GM19193 (cell line): Measurements from ENCODE around the gene SCGB1D4.

Source experiments
- POLR2A ChIP-seq: IDR thresholded peaks from 4 replicates; pipeline ENCODE4 v1.6.1; 2011; ENCODE audit not compliant: insufficient read depth, insufficient read length; ENCODE audit errors: extremely low read depth

The SCGB1D4 gene

DNA sequence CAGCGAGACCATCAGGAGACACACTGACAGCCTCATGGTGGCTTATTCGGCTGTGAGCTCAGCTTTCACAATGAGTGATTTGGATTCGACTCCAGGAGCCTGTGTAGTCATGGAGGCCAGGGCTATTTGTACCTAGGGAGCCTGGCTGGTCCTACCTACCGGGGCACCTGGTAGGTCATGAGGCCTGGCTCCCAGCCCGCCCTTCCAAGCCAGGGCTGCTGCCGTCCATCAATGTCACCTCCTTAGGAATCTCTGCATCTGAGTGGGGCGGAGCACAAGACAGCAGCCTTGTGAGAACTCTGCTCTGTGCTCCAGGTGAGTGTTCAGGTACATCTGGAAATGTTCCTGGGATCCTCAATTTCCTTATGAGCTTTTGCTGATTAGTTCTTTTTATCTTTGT is at the start of gene SCGB1D4:
Gene SCGB1D4 (minus strand): TSS at position 101 of the 400 bp plus-strand sequence. CDS start 65 bp downstream, at position 36.
- TF ChIP-seq POLR2A: no peak

DNA sequence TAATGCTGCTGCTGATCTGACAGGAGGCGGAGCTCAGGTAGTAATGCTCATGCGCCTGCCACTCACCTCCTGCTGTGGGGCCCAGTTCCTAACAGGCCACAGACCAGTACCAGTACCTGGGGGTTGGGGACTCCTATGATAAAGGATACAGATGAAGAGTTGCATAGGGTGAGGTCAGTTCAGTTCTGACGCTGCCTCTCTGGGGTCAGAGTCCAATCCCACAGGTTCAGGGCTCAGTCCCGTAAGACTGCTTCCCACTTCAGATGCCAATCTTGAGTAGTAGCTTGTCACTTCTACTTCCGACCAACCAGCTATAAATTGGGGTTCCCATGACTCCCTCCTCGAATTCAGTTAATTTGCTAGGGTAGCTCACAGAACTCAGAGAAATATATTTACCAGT is 47.0 kb upstream of the SCGB1D4 start:
- TF ChIP-seq POLR2A: no peak

DNA sequence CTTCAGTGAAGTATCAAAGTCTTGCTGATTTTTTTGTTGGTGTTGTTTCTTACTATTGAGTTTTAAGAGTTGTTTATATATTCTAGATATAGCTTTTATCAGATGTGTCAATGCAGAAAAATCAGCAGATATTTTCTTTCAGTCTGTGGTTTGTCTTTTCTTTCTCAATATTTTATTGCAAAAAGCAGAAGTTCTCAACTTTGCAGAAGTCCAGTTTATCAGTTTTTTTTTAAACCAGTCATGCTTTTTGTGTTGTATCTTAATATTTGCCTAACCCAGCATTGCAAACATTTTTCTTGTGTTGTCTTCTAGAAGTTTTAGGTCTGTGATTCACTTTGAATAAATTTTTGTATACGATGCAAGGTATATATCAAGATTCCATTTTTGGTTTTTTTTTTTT is 45.3 kb upstream of the SCGB1D4 start:
- no peak for TF ChIP-seq POLR2A

- TF ChIP-seq POLR2A: no peak
These were observed 42.7 kb upstream of the SCGB1D4 start for GRCh38 chr11:62341588-62341987.

DNA sequence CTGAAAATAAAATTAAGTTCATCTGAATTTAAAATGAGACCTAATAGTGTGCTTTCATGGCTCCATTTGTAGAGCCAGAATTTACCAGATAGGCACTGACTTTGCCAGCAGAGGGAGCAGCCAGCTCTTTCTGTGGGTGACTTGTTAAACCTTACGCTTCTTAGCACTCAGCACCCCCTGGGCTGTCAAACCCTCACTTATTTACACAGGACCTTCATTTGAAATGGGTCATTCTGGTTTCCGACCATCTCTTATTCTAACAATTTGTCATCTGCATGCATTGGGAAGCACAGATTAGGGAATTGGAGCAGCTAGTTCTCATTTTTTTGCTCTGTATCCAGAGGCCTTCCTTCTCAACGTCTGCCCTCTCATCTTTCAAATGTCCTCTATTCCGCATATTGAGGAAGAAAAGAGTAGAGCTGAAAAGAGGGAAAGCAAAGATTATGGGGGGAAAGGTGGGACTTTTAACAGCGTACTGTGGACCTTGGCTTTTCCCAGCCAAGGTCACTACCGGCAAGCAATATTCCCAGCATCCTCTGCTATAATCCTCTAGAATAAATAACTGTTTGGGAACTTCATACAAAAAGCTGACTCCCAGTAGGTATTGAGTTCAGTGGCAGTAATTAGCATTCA is 41.5 kb upstream of the SCGB1D4 start:
- no peak for TF ChIP-seq POLR2A

DNA sequence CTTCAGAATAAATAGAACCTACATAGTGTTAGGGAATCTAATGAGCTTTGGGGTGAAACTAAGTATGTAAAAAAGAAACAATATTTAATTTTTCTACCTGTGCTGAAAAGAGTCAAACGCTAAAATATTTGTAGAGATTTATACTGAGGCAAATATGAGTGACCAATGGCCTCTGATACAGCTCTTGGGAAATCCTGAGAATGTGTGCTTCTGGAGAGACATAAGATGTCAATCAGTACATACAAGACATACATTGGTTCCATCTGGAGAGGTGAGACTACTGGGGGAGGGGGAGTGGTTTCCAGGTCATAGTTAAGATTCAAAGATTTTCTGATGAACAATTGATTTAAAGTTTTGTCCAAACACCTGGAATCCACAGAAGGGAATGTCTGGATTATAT is 39.3 kb upstream of the SCGB1D4 start:
- no peak for TF ChIP-seq POLR2A

DNA sequence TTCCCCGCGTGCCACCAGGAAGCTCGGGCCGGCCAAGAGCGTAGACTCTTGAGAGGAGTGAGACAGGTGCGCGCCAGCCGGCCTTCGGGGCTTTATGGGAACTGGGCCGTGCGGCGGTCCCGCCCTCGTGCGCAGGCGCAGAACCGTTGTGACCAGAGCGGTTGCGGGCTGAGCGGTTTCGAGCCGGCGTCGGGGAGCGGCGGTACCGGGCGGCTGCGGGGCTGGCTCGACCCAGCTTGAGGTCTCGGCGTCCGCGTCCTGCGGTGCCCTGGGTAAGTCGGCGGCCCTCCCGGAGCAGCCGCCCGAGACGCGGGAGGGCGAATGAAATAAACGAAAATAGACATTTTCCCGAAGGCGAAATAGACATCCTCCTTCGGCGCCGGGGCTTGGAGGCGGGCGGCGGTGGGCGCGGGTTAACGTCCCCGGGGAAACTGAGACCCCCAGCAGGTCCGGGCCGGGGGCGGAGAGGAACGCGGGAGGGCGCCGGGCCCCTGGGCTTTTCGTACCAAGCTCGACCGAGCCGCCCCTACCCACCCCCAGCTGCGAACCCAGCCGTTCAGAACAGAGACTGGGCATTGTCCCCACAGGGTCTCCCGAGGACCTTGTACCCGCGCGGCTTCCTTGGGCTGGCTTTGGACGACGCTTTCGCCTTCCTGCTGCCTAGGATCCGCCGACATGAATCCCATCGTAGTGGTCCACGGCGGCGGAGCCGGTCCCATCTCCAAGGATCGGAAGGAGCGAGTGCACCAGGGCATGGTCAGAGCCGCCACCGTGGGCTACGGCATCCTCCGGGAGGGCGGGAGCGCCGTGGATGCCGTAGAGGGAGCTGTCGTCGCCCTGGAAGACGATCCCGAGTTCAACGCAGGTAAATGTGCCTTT is 38.7 kb upstream of the SCGB1D4 start, which contains the start of gene ASRGL1:
Gene ASRGL1 (plus strand): TSS at position 146 of the 879 bp plus-strand sequence. CDS start 530 bp downstream, at position 676.
- TF ChIP-seq POLR2A: peak; percentile 52

DNA sequence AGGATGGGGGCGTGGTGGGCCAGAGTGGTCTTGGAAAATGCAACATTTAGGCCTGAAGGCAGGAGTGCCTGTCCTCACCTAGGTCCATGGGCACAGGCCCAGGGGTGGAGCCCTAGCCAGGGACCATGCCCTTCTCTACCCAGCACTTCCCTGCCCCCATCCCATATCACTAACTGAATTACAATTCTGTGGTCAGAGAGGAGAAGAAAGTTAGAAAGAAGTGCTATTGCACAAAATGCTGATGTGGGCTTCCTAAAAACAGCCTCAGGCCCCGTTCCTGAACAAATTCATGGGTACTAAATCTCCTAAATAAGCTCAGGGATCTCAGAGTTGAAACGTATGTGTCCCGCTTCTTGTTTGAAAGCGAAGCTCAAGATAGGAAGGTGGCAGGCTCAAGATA is 34.9 kb upstream of the SCGB1D4 start:
- TF ChIP-seq POLR2A: no peak

DNA sequence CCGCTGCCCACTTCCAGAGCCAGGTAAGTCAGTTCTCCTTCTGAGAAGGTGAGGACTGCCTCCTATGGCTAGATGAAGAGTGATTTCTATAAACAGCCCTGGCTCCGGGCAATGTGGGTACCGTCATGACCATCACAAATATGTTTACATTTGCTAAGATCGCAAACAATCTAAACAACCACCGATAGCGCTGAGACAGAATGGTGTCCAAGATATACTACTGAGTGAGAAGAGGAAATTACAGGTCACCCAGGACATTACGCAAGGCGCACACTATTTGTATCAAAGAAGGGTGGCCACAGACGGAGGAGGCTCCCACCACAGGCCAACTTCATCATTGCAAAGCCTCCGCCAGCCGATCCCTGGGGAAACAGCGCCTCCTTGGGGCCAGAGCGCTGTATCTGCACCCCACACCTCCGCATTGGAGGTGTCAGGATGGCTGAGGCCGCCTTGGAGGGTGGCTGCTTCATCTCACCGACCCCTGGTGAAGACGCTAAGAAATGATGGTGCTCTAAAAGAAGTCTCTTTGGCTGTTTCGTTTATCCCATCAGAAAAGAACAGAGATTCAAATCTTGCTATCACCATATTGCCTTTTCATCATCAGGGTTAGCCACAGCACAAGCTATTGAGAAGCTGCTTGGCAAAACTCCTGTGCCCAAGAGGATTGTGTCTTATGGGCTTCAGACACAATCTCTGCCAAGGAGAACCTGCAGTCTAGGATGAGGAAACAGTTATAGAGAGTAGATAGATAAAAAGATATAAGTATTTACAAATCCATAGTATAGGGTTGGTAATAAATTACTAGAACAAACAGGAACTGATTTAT is 26.1 kb upstream of the SCGB1D4 start:
- no peak for TF ChIP-seq POLR2A

- TF ChIP-seq POLR2A: no peak
These were observed 23.6 kb upstream of the SCGB1D4 start for GRCh38 chr11:62322524-62322923.

- TF ChIP-seq POLR2A: no peak
These were observed 16.6 kb upstream of the SCGB1D4 start for GRCh38 chr11:62315431-62315830.

GRCh38 chr11:62309991-62310390 is 11.1 kb upstream of the SCGB1D4 start:
- no peak for TF ChIP-seq POLR2A

DNA sequence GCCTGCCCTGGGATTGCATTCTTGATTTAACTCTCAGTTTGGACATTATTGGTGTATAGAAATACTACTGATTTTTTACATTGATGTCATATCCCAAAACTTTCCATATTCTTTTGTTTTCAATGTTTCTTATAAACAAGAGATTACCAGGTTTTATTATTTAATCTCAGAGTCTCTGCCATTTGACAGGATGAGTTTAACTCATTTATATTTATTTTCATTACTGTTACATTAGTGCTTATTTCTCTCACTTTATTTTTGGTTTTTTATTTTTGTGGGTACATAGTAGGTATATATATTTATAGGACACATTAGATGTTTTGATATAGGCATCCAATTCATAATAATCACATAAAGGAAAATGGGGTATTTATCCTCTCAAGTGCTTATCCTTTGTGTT is 9.1 kb upstream of the SCGB1D4 start:
- TF ChIP-seq POLR2A: no peak

- TF ChIP-seq POLR2A: no peak
These were observed 7.4 kb upstream of the SCGB1D4 start for GRCh38 chr11:62306227-62306626.

GRCh38 chr11:62295504-62295903 is 3.4 kb downstream of the SCGB1D4 start:
- no peak for TF ChIP-seq POLR2A
